ENCODE results near the gene KLHL13.

KLHL13 gene

DNA sequence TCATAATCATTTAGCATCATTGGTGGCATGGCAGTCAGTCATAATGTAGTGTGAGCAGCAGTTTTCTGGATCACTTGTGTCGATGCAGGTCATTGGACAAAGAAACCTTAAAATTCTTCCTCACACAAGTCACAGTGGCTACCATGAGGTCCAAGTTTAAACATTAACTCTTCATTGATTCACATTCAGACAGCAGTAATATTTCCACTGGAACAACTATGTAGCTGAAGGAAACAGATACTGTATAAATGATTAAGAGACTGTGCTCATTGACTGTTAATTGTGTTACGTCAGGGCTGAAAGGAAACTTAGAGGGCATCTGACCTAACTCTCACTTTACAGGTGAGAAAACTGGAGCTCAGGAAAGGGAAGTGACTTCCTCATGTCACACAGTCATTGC, 261.8 kb downstream of the KLHL13 start:
- no peak for DNase-seq

DNA sequence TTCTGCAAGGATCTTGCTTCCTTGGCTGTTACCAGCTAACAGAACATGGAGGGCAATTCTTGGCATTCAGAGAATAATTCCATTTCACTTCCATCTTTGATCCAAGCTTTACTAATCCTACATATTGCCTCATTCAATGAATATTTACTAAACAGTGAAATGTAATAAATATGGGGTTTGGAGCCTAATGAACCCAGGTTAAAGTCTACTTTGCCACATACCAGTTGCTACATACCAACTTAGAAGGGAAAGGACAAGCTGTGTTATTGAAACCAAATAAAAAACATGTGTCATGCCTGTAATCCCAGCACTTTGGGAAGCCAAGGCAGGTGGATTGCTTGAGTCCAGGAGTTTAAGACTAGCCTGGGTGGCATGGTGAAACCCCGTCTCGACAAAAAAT, 265.6 kb downstream of the KLHL13 start:
- DNase-seq = no peak
